Gastroesophageal sphincter (tissue), 3 donors: ENCODE data around the gene FLNC.

ENCODE experiments used
- POLR2A ChIP-seq, 2 donors: fragments of 450-650 bp; IDR thresholded peaks; one replicate each; pipeline ENCODE4 v1.6.1; 2017; ENCODE audit warnings: antibody characterized with exemption in 2 of 2, mild to moderate bottlenecking in 2 of 2, moderate library complexity in 1 of 2
- POLR2AphosphoS5 ChIP-seq: sonication (generic); formaldehyde crosslinking; IDR thresholded peaks from one replicate; pipeline ENCODE4 v1.6.1; 2017; ENCODE audit warnings: antibody characterized with exemption
- TF ChIP-seq, protein P1 (sequence below), 4 experiments: fragments of 200-600 bp in 2 of 4; fragments of 450-650 bp in 2 of 4; sonication (generic) in 1 of 4; IDR thresholded peaks; one replicate each; pipeline ENCODE4 v1.5.1; 2017 to 2019; ENCODE audit warnings: antibody characterized with exemption in 4 of 4, mild to moderate bottlenecking in 2 of 4, moderate library complexity in 2 of 4

DNA sequence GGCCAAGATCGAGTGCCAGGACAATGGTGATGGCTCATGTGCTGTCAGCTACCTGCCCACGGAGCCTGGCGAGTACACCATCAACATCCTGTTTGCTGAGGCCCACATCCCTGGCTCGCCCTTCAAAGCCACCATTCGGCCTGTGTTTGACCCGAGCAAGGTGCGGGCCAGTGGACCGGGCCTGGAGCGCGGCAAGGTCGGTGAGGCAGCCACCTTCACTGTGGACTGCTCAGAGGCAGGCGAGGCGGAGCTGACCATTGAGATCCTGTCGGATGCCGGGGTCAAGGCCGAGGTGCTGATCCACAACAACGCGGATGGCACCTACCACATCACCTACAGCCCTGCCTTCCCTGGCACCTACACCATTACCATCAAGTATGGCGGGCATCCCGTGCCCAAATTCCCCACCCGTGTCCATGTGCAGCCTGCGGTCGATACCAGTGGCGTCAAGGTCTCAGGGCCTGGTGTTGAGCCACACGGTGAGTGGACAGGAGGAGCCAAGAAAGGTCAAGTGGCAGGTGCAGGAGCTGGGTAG, 14.6 kb downstream of the FLNC start:
- TF ChIP-seq, protein P1, sequence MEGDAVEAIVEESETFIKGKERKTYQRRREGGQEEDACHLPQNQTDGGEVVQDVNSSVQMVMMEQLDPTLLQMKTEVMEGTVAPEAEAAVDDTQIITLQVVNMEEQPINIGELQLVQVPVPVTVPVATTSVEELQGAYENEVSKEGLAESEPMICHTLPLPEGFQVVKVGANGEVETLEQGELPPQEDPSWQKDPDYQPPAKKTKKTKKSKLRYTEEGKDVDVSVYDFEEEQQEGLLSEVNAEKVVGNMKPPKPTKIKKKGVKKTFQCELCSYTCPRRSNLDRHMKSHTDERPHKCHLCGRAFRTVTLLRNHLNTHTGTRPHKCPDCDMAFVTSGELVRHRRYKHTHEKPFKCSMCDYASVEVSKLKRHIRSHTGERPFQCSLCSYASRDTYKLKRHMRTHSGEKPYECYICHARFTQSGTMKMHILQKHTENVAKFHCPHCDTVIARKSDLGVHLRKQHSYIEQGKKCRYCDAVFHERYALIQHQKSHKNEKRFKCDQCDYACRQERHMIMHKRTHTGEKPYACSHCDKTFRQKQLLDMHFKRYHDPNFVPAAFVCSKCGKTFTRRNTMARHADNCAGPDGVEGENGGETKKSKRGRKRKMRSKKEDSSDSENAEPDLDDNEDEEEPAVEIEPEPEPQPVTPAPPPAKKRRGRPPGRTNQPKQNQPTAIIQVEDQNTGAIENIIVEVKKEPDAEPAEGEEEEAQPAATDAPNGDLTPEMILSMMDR (IDR thresholded peaks at IDR 0.05): no peak
- TF ChIP-seq POLR2A (IDR thresholded peaks at IDR 0.05) (no peak), POLR2AphosphoS5 (no peak)
